ENCODE results near the gene SRCIN1.

Gene SRCIN1

GRCh38 chr17:38512473-38513058 lies 93.2 kb downstream of the SRCIN1 start:
- POLR2A ChIA-PET (ENCODE audit: low non-redundant PET): no interaction called here
- peak overlapping the region; percentile 67 for H3K27ac ChIP-seq
- TF ChIP-seq, protein P1, sequence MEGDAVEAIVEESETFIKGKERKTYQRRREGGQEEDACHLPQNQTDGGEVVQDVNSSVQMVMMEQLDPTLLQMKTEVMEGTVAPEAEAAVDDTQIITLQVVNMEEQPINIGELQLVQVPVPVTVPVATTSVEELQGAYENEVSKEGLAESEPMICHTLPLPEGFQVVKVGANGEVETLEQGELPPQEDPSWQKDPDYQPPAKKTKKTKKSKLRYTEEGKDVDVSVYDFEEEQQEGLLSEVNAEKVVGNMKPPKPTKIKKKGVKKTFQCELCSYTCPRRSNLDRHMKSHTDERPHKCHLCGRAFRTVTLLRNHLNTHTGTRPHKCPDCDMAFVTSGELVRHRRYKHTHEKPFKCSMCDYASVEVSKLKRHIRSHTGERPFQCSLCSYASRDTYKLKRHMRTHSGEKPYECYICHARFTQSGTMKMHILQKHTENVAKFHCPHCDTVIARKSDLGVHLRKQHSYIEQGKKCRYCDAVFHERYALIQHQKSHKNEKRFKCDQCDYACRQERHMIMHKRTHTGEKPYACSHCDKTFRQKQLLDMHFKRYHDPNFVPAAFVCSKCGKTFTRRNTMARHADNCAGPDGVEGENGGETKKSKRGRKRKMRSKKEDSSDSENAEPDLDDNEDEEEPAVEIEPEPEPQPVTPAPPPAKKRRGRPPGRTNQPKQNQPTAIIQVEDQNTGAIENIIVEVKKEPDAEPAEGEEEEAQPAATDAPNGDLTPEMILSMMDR (conservative IDR thresholded peaks at IDR 0.05; ENCODE audit: low read depth): no peak
- CTCF ChIA-PET: no interaction called here
- no peak for DNase-seq (ENCODE audit: low spot score)

DNA sequence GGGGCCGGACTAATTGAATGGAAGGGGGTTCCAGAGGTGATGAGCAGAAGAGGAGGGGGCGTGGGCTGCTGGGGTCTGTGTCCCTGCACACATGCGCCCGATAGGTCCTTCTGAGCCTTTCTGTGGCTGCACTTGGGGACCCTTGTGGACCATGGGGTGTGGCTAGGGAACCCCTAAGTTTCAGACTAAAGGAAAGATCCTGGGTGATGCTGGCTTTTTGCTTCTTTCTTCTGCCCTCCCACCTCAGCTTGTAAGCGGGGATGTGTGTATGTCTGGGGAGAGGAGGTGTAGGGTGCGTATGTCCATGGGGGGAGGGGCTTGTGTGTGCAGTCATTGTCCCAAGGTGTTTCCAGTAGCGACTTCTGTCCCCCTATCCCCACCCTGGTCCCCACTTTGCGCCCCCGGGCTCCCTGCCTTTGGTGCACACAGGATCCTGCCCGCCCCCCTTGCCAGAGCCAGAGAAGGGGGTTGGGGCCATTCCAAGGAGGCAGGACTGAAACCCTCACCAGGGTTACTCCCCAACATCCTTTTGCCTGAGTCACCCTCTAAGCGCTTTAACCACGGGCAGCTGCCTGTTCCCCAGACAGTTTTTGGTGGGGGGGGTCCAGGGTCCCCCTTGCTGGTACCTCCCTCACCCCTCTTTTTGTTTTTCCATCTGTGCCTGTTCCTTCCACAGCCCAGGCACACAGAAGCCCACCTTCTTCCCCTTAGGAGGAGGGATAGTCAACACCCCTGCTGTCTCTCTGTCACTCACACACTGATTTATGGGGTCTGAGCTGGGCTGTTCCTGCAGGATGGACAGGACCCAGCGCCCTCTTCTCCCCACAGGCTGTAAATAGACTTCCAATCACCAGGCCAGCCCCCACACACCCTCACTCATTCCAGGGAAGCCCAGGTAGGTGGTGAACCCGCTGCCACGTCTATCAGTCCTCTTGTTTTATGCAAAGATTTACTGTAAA lies 94.3 kb downstream of the SRCIN1 start:
- peak; percentile 58 for DNase-seq (ENCODE audit: low spot score)
- TF ChIP-seq, protein P1 (conservative IDR thresholded peaks at IDR 0.05; ENCODE audit: low read depth): no peak
- peak overlapping the region; percentile 67 for H3K27ac ChIP-seq
- ChIA-PET CTCF (interaction anchor here (0.9 kb wide), 1 partner anchor 73 kb away, joined by 5 read pairs; no protein-coding TSS in a partner anchor), POLR2A (ENCODE audit: low non-redundant PET) (no interaction called here)

- peak overlapping the region; percentile 67 for H3K27ac ChIP-seq
- DNase-seq (ENCODE audit: low spot score): no peak
- ChIA-PET CTCF (no interaction called here), POLR2A (ENCODE audit: low non-redundant PET) (no interaction called here)
- TF ChIP-seq, protein P1 (conservative IDR thresholded peaks at IDR 0.05; ENCODE audit: low read depth): no peak
Measured at GRCh38 chr17:38510421-38511149, 95.2 kb downstream of the SRCIN1 start.

DNA sequence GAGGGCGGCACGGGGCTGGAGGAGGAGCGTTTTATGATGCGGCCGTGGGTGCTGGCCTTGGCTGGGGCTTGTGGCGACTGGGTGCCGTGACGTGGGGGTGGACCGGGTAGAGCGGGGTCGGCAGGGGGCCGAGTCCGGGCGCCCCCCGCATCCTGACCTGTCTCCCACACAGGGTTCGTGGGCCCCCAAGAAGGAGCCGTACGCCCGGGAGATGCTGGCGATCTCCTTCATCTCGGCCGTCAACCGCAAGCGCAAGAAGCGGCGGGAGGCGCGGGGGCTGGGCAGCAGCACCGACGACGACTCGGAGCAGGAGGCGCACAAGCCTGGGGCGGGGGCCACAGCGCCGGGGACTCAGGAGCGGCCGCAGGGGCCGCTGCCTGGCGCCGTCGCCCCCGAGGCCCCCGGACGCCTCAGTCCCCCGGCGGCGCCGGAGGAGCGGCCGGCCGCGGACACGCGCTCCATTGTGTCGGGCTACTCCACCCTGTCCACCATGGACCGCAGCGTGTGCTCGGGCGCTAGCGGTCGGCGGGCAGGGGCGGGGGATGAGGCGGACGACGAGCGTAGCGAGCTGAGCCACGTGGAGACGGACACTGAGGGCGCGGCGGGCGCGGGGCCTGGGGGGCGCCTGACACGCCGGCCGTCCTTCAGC lies 95.9 kb downstream of the SRCIN1 start:
- CTCF ChIA-PET: interaction anchor here (0.6 to 2.6 kb wide), 11 partner anchors 12 to 1974 kb away, joined by 3 to 14 read pairs (median 4); no protein-coding TSS in a partner anchor
- H3K27ac ChIP-seq: peak overlapping the region; percentile 59
- TF ChIP-seq, protein P1 (conservative IDR thresholded peaks at IDR 0.05; ENCODE audit: low read depth): no peak
- no peak for DNase-seq (ENCODE audit: low spot score)
- POLR2A ChIA-PET (ENCODE audit: low non-redundant PET): no interaction called here

DNA sequence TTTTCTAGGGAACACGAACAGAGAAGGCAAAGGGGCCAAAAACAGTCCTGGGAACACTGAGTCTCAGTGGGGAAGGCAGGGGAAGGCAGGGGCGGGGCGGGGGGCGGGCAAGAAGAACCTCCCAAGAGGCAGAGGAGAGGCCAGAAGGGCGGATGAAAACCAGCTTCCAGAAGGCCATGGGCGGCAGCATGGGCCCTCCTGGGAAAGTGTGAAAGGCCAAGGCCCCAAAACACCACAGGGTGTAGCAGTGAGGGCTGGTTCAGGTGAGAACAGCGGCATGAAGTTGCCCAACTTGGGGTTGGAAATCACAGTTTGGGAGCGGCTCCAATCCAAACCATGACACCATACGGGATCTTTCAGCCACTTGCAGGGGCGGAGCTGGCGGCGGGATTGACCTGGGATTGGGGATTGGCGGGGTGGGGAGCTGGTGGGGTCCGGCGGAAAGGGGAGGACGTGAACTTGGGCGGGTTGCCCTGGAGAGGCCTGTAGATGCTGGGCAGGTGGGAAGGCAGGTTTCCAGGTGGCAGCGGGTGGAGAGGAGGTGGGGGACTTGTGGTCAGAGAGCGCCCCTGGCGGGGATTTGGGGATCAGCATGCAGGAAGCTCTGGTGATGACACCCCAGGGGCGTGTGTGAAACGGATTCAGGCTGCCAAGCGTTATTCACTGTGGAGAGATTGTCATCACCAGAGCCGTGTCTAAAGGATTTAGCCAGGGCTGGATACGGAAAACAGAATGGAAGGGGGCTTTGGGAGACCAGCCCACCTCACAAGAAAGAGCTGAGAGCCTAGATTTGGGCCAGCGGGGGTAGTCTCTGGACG lies 96.6 kb downstream of the SRCIN1 start:
- ChIA-PET POLR2A (ENCODE audit: low non-redundant PET) (no interaction called here), CTCF (interaction anchor here (0.6 to 2.6 kb wide), 12 partner anchors 11 to 1974 kb away, joined by 3 to 14 read pairs (median 4); no protein-coding TSS in a partner anchor)
- DNase-seq (ENCODE audit: low spot score): peak; percentile 90
- TF ChIP-seq, protein P1 (conservative IDR thresholded peaks at IDR 0.05; ENCODE audit: low read depth): peak; percentile 71
- H3K27ac ChIP-seq: peak overlapping the region; percentile 59
